ENCODE results near the gene OR51G1. TPM values are rescaled to one million over a fixed set of nuclear protein-coding genes. Genes with fewer than 3 reads are reported as not detected.
"Not testable (repeated sequence)": the region's sequence is repeated elsewhere in the genome, so short reads cannot be mapped to it uniquely, and the experiment has no call there.

OR51G1 gene
- total RNA-seq, 2 experiments from 2014 or later = not detected

DNA sequence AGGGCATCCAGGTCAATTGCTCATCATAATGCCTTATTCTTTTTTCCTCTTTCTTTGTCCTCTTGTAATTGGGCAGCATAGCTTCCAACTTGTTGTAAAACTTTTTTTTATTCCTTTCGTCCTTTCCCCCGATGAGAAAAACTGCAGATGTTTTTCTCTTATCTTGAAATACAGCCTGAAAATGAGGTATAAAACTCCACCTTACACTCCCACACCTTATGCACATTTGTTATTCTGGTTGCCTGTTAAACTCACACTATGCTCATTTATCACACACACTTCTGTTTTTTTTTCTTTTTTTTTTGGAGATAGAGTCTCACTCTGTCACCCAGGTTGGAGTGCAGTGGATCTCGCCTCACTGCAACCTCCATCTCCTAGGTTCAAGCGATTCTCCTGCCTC, 33.3 kb upstream of the OR51G1 start:
- Histone ChIP-seq H3K9me3 (ENCODE audit: control insufficient read depth in 1 of 2, insufficient read depth in 1 of 2, low read length in 2 of 2) (peaks cover 0 to 3% of the 10 kb centered on the region in 2 experiments), H3K4me1 (ENCODE audit: insufficient read depth, low read length) (no peaks in the 10 kb centered on the region), H3K27me3 (ENCODE audit: control insufficient read depth in 1 of 2, insufficient read depth in 2 of 2, low read length in 2 of 2) (no peaks in the 10 kb centered on the region), H3K27ac (ENCODE audit: low read depth in 1 of 2, low read length in 2 of 2) (no peak overlapping the region), H3K36me3 (ENCODE audit: insufficient read depth, low read length) (no peaks in the 10 kb centered on the region), H3K4me3 (ENCODE audit: low read length) (no peak overlapping the region)
- TF ChIP-seq, protein P1, sequence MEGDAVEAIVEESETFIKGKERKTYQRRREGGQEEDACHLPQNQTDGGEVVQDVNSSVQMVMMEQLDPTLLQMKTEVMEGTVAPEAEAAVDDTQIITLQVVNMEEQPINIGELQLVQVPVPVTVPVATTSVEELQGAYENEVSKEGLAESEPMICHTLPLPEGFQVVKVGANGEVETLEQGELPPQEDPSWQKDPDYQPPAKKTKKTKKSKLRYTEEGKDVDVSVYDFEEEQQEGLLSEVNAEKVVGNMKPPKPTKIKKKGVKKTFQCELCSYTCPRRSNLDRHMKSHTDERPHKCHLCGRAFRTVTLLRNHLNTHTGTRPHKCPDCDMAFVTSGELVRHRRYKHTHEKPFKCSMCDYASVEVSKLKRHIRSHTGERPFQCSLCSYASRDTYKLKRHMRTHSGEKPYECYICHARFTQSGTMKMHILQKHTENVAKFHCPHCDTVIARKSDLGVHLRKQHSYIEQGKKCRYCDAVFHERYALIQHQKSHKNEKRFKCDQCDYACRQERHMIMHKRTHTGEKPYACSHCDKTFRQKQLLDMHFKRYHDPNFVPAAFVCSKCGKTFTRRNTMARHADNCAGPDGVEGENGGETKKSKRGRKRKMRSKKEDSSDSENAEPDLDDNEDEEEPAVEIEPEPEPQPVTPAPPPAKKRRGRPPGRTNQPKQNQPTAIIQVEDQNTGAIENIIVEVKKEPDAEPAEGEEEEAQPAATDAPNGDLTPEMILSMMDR (IDR thresholded peaks at IDR 0.05) = no peak
- POLR2A ChIA-PET = no interaction called here
- Mint-ChIP-seq H3K27me3 (peaks cover 5% of the 10 kb centered on the region), H3K9me3 (no peaks in the 10 kb centered on the region), H3K27ac (no peak overlapping the region), H3K36me3 (ENCODE audit: low read depth) (no peaks in the 10 kb centered on the region), H3K4me3 (no peak overlapping the region), H3K4me1 (ENCODE audit: low read depth) (no peaks in the 10 kb centered on the region)
- no peak for DNase-seq
- ATAC-seq (ENCODE audit: poor library complexity) = no peak
- intact Hi-C loops (cut with DNase I, micrococcal nuclease) = no loop called here
- CTCF ChIA-PET = no interaction called here

DNA sequence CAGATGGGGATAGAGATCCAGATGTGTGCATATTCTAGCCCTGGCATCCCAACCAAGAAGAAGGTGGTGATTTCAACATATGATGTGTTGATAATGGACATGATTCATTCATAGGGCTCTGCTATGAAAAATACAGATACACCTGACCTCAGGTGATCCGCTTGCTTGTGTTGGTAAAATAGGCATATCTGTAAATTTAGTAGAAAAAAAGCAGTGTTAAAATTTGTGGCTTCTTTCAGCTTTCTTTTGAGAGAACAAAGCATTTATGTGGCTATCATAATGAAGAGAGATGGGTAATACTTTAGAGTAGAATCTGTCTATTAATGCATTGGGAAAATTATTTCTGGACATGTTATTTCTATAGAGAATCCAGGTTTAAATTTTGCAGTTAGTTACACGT, 31.5 kb upstream of the OR51G1 start, which contains the start of gene OR51A2:
TSS of gene OR51A2 (minus strand) at position 101 of the 400 bp plus-strand sequence. CDS start at position 101, 0 bp downstream.
- intact Hi-C loops (cut with DNase I, micrococcal nuclease); H3K4me1 ChIP-seq (ENCODE audit: insufficient read depth, low read length); H3K27me3 Mint-ChIP-seq; H3K36me3 Mint-ChIP-seq (ENCODE audit: low read depth); H3K4me3 Mint-ChIP-seq; H3K9me3 Mint-ChIP-seq; POLR2A ChIA-PET; CTCF ChIA-PET; H3K27me3 ChIP-seq (ENCODE audit: control insufficient read depth in 1 of 2, insufficient read depth in 2 of 2, low read length in 2 of 2); H3K4me3 ChIP-seq (ENCODE audit: low read length); H3K36me3 ChIP-seq (ENCODE audit: insufficient read depth, low read length); H3K27ac ChIP-seq (ENCODE audit: low read depth in 1 of 2, low read length in 2 of 2); H3K9me3 ChIP-seq (ENCODE audit: control insufficient read depth in 1 of 2, insufficient read depth in 1 of 2, low read length in 2 of 2); H3K27ac Mint-ChIP-seq; DNase-seq; H3K4me1 Mint-ChIP-seq (ENCODE audit: low read depth); ATAC-seq (ENCODE audit: poor library complexity): not testable (repeated sequence)

DNA sequence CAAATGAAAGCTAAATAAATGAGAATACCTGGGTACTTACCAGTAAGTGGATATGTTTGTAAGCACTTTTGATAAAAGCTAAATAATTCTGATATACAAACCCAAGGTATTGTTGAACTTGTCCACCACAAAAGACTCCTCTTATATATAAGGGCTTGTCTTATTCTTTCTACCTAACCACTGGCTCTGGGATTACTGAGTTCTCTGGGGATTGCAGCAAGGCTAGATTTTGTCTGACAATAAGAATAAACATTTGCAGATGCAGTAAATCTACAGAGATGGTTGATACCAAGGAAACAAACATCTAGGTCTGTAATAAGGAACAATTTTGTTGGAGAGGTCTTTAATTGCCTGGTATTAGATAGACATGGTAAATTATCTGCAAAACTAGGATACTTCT, 23.4 kb upstream of the OR51G1 start, which contains the start of gene OR51A4:
TSS of gene OR51A4 (minus strand) at position 101 of the 400 bp plus-strand sequence. CDS start 505 bp downstream, outside the sequence.
- ChIA-PET CTCF (no interaction called here), POLR2A (no interaction called here)
- ATAC-seq (ENCODE audit: poor library complexity) = no peak
- Histone ChIP-seq H3K9me3 (ENCODE audit: control insufficient read depth in 1 of 2, insufficient read depth in 1 of 2, low read length in 2 of 2) (no peaks in the 10 kb centered on the region), H3K4me1 (ENCODE audit: insufficient read depth, low read length) (no peaks in the 10 kb centered on the region), H3K36me3 (ENCODE audit: insufficient read depth, low read length) (no peaks in the 10 kb centered on the region), H3K4me3 (ENCODE audit: low read length) (no peak within 1 kb of the TSS), H3K27me3 (ENCODE audit: control insufficient read depth in 1 of 2, insufficient read depth in 2 of 2, low read length in 2 of 2) (no peaks in the 10 kb centered on the region), H3K27ac (ENCODE audit: low read depth in 1 of 2, low read length in 2 of 2) (no peak within 1 kb of the TSS)
- DNase-seq = no peak
- Mint-ChIP-seq H3K36me3 (ENCODE audit: low read depth) (no peaks in the 10 kb centered on the region), H3K4me1 (ENCODE audit: low read depth) (no peaks in the 10 kb centered on the region), H3K4me3 (no peak within 1 kb of the TSS), H3K9me3 (peaks cover 2% of the 10 kb centered on the region), H3K27me3 (no peaks in the 10 kb centered on the region), H3K27ac (no peak within 1 kb of the TSS)
- intact Hi-C loops (cut with DNase I, micrococcal nuclease) = no loop called here
- TF ChIP-seq, protein P1 (IDR thresholded peaks at IDR 0.05) = no peak

DNA sequence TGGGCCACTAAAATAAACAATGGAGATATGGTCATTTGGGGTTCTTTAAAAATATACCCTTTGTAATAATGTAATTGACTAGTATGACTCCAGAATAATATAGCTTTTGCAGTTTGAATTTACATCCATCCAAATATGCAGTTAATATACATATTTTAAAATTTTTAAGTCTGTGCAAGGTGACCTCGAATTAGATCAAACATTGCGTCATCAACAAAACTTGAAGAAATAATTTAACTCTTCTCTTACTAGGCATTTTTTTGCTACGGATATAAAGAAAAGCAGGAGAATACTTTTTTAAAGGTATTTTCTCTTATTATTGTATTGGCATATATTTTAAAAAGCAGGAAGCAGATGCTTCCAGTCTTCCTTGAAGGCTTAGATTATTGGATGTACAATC, 12.6 kb upstream of the OR51G1 start:
- Mint-ChIP-seq H3K4me3 (no peak overlapping the region), H3K9me3 (peaks cover 5% of the 10 kb centered on the region), H3K4me1 (ENCODE audit: low read depth) (no peaks in the 10 kb centered on the region), H3K27me3 (peaks cover 8% of the 10 kb centered on the region), H3K36me3 (ENCODE audit: low read depth) (no peaks in the 10 kb centered on the region), H3K27ac (no peak overlapping the region)
- no peaks in the 10 kb centered on the region for H3K36me3 ChIP-seq (ENCODE audit: insufficient read depth, low read length)
- POLR2A ChIA-PET = no interaction called here
- no peak overlapping the region for H3K4me3 ChIP-seq (ENCODE audit: low read length)
- CTCF ChIA-PET = no interaction called here
- intact Hi-C loops (cut with DNase I, micrococcal nuclease) = no loop called here
- TF ChIP-seq, protein P1 (IDR thresholded peaks at IDR 0.05) = no peak
- no peaks in the 10 kb centered on the region for H3K27me3 ChIP-seq (ENCODE audit: control insufficient read depth in 1 of 2, insufficient read depth in 2 of 2, low read length in 2 of 2)
- H3K9me3 ChIP-seq (ENCODE audit: control insufficient read depth in 1 of 2, insufficient read depth in 1 of 2, low read length in 2 of 2) = no peaks in the 10 kb centered on the region
- ATAC-seq (ENCODE audit: poor library complexity) (no peak), DNase-seq (no peak)
- H3K4me1 ChIP-seq (ENCODE audit: insufficient read depth, low read length) = no peaks in the 10 kb centered on the region
- H3K27ac ChIP-seq (ENCODE audit: low read depth in 1 of 2, low read length in 2 of 2) = no peak overlapping the region

Data from CD4-positive, alpha-beta T cell (primary cell).